ENCODE measurements around the gene CTSZ. TPM values are rescaled to one million over a fixed set of nuclear protein-coding genes. Genes with fewer than 3 reads are reported as not detected.
"Not testable (repeated sequence)": the region's sequence is repeated elsewhere in the genome, so short reads cannot be mapped to it uniquely, and the experiment has no call there.

Gene CTSZ
- total RNA-seq, 4 donors from 2014 or later = 68.7 to 160 (median 109) TPM

DNA sequence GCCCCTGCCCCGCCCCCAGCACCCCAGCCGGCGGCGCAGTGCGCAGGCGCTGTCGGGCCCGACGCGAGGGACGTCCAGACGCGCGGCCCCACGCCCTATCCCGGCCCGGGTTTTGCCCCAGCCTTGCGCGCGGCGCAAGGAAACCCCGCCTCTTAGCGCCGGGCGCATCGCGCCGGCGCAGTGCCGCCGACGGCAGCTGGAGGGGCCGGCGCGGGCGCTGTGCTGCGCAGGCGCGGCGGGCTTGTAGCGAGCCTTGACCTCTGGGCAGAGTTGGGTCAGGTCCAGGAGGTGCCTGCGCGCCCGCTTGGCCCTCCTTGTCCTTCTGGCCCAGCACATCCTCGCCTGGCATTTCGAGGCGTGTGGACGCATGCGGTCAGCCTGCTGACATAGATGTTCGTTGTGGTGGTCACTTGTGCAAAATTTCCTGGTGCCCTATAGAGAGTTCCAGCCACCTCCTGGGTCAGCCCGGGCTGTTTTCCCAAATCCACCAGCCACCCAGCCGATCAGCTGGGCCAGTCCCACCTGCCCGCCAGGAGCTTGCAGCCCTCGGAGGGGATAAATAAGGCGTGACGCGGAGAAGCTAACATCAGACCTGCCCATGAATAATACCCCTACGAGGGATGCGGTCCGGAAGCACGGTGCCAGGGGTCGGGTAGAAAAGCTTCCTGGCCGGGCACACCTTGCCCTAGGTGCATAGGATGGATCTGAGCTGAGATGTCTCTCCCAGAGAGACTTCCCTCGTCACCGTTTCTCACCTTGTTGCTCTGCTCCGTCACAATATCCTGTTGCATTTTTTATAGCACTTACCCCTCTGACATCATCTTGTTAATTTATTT is 36.0 kb upstream of the CTSZ start:
- Histone ChIP-seq H3K36me3 (no peaks in the 10 kb centered on the region), H3K4me3 (peak overlapping the region; percentile 64 to 75), H3K9me3 (no peaks in the 10 kb centered on the region), H3K4me1 (no peaks in the 10 kb centered on the region), H3K27ac (peak overlapping the region; percentile 65 to 81), H3K27me3 (no peaks in the 10 kb centered on the region)
- TF ChIP-seq POLR2A (IDR thresholded peaks at IDR 0.05) = peak in 1 of 2 donors; percentile 59
- TF ChIP-seq, protein P1, sequence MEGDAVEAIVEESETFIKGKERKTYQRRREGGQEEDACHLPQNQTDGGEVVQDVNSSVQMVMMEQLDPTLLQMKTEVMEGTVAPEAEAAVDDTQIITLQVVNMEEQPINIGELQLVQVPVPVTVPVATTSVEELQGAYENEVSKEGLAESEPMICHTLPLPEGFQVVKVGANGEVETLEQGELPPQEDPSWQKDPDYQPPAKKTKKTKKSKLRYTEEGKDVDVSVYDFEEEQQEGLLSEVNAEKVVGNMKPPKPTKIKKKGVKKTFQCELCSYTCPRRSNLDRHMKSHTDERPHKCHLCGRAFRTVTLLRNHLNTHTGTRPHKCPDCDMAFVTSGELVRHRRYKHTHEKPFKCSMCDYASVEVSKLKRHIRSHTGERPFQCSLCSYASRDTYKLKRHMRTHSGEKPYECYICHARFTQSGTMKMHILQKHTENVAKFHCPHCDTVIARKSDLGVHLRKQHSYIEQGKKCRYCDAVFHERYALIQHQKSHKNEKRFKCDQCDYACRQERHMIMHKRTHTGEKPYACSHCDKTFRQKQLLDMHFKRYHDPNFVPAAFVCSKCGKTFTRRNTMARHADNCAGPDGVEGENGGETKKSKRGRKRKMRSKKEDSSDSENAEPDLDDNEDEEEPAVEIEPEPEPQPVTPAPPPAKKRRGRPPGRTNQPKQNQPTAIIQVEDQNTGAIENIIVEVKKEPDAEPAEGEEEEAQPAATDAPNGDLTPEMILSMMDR (IDR thresholded peaks at IDR 0.05) = peak in 2 of 4 experiments; percentile 30 to 42
- DNase-seq = peak; percentile 88 to 93
- intact Hi-C loops (cut with DNase I; ENCODE audit: low total_unique reads) = no loop called here

DNA sequence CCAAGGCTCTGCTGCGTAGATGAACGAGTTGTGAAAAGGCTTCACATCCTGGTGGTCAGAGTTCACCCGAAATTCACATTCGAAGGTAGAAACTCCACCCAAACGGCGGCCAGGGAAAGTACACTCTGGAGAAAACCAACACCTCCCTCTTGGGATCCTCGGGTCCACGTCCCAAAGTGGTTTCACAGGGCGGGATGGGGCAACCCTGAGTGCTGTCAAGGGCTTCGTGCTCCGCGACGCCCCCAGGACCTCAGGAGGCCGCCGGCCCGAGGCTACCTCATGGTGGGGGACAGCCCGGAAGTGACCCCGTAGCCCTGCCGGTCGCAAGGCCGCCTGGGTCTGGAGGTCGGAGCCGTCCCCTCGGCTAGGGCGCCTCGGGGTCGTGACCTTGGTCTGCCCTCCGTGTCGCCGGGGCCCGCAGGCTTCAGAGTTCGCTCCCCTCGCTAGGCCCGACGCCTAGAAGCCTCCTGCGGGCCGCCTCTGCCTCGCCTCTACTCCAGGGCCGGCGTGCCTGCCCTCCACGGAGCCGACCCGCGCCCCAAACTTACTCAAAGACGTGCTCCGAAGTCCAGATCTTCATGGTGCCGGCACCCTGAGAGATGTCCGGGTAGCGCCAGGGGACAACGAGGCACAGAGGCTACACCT is 35.2 kb upstream of the CTSZ start, which contains the start of gene PRELID3B:
PRELID3B (minus strand) TSS at position 636 of the 645 bp plus-strand sequence; CDS start at position 580, 56 bp downstream.
- intact Hi-C loops (cut with DNase I; ENCODE audit: low total_unique reads) = no loop called here
- no peak for DNase-seq
- H3K4me1 ChIP-seq = no peaks in the 10 kb centered on the region

DNA sequence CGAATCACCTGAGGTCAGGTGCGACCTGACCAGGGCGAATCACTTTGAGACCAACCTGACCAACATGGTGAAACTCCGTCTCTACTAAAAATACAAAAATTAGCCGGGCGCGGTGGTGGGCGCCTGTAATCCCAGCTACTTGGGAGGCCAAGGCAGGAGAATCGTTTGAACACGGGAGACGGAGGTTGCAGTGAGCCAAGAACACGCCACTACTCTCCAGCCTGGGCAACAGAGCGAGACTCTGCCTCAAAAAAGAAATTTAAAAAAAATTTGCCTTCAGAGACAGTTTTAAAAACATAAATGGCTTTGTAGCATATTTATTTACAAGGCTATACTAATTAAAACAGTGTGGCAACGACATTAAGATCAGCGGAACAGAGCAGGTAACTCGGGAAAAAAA is 34.4 kb upstream of the CTSZ start:
- intact Hi-C loops (cut with DNase I; ENCODE audit: low total_unique reads) = not testable (repeated sequence)
- H3K27ac ChIP-seq = peak overlapping the region in 1 of 2 donors; percentile 81

More for the DNA sequence above, 35.2 kb upstream of the CTSZ start, which contains the start of gene PRELID3B:
- no peaks in the 10 kb centered on the region for H3K9me3 ChIP-seq
- H3K36me3 ChIP-seq = no peaks in the 10 kb centered on the region
- TF ChIP-seq, protein P1 (IDR thresholded peaks at IDR 0.05) = no peak
- no peak for TF ChIP-seq POLR2A (IDR thresholded peaks at IDR 0.05)
- H3K27ac ChIP-seq = peak within 1 kb of the TSS; percentile 65 to 81
- H3K27me3 ChIP-seq = no peaks in the 10 kb centered on the region
- H3K4me3 ChIP-seq = peak within 1 kb of the TSS; percentile 64 to 75

DNA sequence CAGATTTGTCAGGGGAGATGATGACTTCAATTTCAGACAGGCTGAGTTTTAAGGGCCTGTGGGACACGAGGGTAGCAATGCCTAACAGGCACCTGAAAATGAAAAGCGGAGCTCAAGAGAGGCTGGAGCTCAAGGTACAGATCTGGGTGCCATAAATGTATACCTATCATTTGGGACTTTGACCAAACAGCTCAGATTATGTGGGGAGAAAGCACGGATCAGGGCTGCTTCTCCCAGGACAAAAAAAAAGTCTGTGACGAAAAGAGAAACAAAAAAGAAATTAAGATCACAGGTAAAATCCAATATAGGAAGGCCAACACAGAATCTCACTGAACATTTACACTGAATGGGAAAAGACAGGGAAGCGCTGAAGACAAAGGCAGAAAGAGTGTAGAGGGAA is 33.6 kb upstream of the CTSZ start:
- Histone ChIP-seq H3K4me3 (no peak overlapping the region), H3K27me3 (no peaks in the 10 kb centered on the region), H3K27ac (no peak overlapping the region), H3K4me1 (no peaks in the 10 kb centered on the region), H3K9me3 (no peaks in the 10 kb centered on the region), H3K36me3 (no peaks in the 10 kb centered on the region)
- DNase-seq = no peak
- intact Hi-C loops (cut with DNase I; ENCODE audit: low total_unique reads) = no loop called here
- TF ChIP-seq, protein P1 (IDR thresholded peaks at IDR 0.05) = no peak
- no peak for TF ChIP-seq POLR2A (IDR thresholded peaks at IDR 0.05)

More for the DNA sequence above, 34.4 kb upstream of the CTSZ start:
- H3K4me3 ChIP-seq = peak overlapping the region; percentile 64 to 75
- H3K27me3 ChIP-seq, H3K36me3 ChIP-seq, DNase-seq, H3K4me1 ChIP-seq, H3K9me3 ChIP-seq: not testable (repeated sequence)

DNA sequence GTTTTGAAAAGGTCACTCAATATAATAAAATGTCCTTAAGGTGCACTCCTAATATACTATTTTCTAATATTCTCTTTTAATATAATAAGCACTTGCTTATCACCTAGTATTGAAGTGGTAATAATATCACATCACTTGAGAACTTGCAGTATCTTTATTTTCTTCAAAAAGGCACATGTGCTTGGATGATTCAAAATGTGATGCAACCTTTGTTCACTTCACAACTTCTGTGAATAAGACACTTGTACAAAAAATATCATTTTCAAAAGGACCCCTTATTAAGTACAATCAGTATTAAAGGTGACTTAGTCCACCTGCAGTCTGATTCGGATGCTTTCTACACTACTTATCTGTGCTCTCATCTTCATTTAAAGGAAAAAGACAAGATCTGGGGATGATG is 32.2 kb upstream of the CTSZ start:
- no peak overlapping the region for H3K4me3 ChIP-seq
- no peaks in the 10 kb centered on the region for H3K27me3 ChIP-seq
- H3K36me3 ChIP-seq = no peaks in the 10 kb centered on the region
- intact Hi-C loops (cut with DNase I; ENCODE audit: low total_unique reads) = no loop called here
- DNase-seq = no peak
- no peak overlapping the region for H3K27ac ChIP-seq
- TF ChIP-seq POLR2A (IDR thresholded peaks at IDR 0.05) = no peak
- TF ChIP-seq, protein P1 (IDR thresholded peaks at IDR 0.05) = no peak
- no peaks in the 10 kb centered on the region for H3K9me3 ChIP-seq
- H3K4me1 ChIP-seq = no peaks in the 10 kb centered on the region

Data from uterus (tissue), 4 donors.